ENCODE data around the gene SERPINI1.
"Not testable (repeated sequence)": the region's sequence is repeated elsewhere in the genome, so short reads cannot be mapped to it uniquely, and the experiment has no call there.

The SERPINI1 gene

GRCh38 chr3:167810236-167810635 lies 74.7 kb downstream of the SERPINI1 start:
- DNase-seq = no peak

- no peak for DNase-seq
Measured at GRCh38 chr3:167811031-167811430, 75.5 kb downstream of the SERPINI1 start.

- DNase-seq = no peak
Measured at GRCh38 chr3:167813169-167814123, 77.9 kb downstream of the SERPINI1 start.

- no peak for DNase-seq
Measured at GRCh38 chr3:167814441-167814951, 79.0 kb downstream of the SERPINI1 start.

GRCh38 chr3:167816953-167817352 lies 81.4 kb downstream of the SERPINI1 start:
- no peak for DNase-seq

GRCh38 chr3:167820102-167820865 lies 84.8 kb downstream of the SERPINI1 start:
- DNase-seq = no peak

GRCh38 chr3:167821248-167821805 lies 85.8 kb downstream of the SERPINI1 start:
- no peak for DNase-seq

GRCh38 chr3:167823738-167824137 lies 88.2 kb downstream of the SERPINI1 start:
- DNase-seq = no peak

- DNase-seq = not testable (repeated sequence)
Measured at GRCh38 chr3:167827588-167827987, 92.1 kb downstream of the SERPINI1 start.

GRCh38 chr3:167829071-167829470 lies 93.5 kb downstream of the SERPINI1 start:
- no peak for DNase-seq

- peak in 1 of 2 experiments; percentile 2 for DNase-seq
Measured at GRCh38 chr3:167830007-167830406, 94.5 kb downstream of the SERPINI1 start.

- DNase-seq = no peak
Measured at GRCh38 chr3:167835359-167835758, 99.8 kb downstream of the SERPINI1 start.

GRCh38 chr3:167835953-167836352 lies 100.4 kb downstream of the SERPINI1 start:
- DNase-seq = no peak

- DNase-seq = no peak
Measured at GRCh38 chr3:167837466-167837865, 101.9 kb downstream of the SERPINI1 start.

GRCh38 chr3:167839460-167840134 lies 104.1 kb downstream of the SERPINI1 start:
- DNase-seq = no peak

GRCh38 chr3:167840247-167840646 lies 104.7 kb downstream of the SERPINI1 start:
- DNase-seq = no peak

- no peak for DNase-seq
Measured at GRCh38 chr3:167843481-167843880, 108.0 kb downstream of the SERPINI1 start.

GRCh38 chr3:167843886-167844285 lies 108.4 kb downstream of the SERPINI1 start:
- no peak for DNase-seq

- DNase-seq = no peak
Measured at GRCh38 chr3:167844528-167844927, 109.0 kb downstream of the SERPINI1 start.

- no peak for DNase-seq
Measured at GRCh38 chr3:167851171-167851570, 115.7 kb downstream of the SERPINI1 start.

GRCh38 chr3:167851749-167852148 lies 116.2 kb downstream of the SERPINI1 start:
- DNase-seq = no peak

GRCh38 chr3:167852216-167852615 lies 116.7 kb downstream of the SERPINI1 start:
- no peak for DNase-seq

GRCh38 chr3:167854063-167854462 lies 118.5 kb downstream of the SERPINI1 start:
- DNase-seq = no peak
